Sigmoid colon (tissue), 4 donors: ENCODE measurements around the gene NTRK1.

Source experiments
- EP300 ChIP-seq, 4 donors: sonication (generic); formaldehyde crosslinking; IDR thresholded peaks; one replicate each; pipeline ENCODE4 v1.6.1; 2017; ENCODE audit warnings: antibody characterized with exemption in 4 of 4
- POLR2A ChIP-seq, 2 donors: fragments of 450-650 bp; IDR thresholded peaks; one replicate each; pipeline ENCODE4 v1.6.1; 2016; ENCODE audit warnings: antibody characterized with exemption in 2 of 2, mild to moderate bottlenecking in 2 of 2, moderate library complexity in 2 of 2
- POLR2AphosphoS5 ChIP-seq, 4 donors: sonication (generic); formaldehyde crosslinking; IDR thresholded peaks; one replicate each; pipeline ENCODE4 v1.6.1; 2017; ENCODE audit warnings: antibody characterized with exemption in 4 of 4

GRCh38 chr1:156889802-156890580 lies 29.3 kb downstream of the NTRK1 start:
- TF ChIP-seq EP300 (IDR thresholded peaks at IDR 0.05) = no peak
- no peak for TF ChIP-seq POLR2AphosphoS5 (IDR thresholded peaks at IDR 0.05)
- TF ChIP-seq POLR2A (IDR thresholded peaks at IDR 0.05) = no peak
